GM18498 (cell line): Measurements from ENCODE around the gene MED31.
"Not testable (repeated sequence)": the region's sequence is repeated elsewhere in the genome, so short reads cannot be mapped to it uniquely, and the experiment has no call there.

ENCODE experiments used
- ATAC-seq: cut with Tn5 transposase; IDR thresholded peaks from one replicate; pipeline ENCODE4 v1.9.1; 2021; ENCODE audit warnings: mild to moderate bottlenecking, moderate library complexity; ENCODE audit not compliant: unreplicated experiment

MED31 gene

DNA sequence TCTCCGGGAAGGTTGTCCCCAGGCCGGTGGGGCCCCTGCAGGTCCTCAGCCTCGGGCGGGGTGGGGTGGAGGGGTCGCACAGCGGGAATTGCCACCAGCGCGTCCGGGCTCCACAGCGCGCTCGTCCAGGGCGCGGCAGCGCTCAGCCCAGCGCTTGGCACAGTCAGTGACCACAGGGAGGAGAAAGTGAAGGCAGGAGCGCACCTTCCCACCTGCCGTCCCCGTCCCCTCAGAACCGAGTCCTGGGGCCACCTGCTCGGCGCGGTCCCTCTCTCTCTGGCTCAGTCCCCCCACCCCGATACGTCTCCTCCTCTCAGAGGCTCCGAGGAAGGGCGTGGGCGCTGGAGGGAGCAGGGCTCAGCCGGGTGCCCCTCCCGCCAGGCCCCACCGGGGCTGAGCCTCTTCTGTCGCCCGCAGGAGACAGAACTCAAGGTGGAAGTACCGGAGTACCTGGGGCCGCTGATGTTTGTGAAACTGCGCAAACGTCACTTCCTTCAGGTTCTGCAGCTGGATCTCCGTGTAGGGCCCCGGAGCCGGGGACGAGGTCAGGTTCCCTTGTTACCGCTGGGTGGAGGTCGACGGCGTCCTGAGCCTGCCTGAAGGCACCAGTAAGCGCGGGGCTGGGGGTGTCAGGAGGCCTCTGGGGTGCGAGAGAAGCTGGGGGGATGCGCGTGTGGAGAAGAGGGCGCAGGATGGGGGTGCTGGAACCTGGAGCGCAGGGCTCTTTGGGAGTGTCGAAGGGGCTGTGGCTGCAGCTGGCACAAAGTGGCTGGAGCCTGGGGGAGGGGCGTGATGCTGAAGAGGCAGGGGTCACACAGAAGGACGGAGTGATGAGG lies 5.6 kb upstream of the MED31 start:
- not testable (repeated sequence) for ATAC-seq

GRCh38 chr17:6655732-6656361 lies 4.4 kb upstream of the MED31 start:
- not testable (repeated sequence) for ATAC-seq

- no peak for ATAC-seq
Measured at GRCh38 chr17:6654841-6655731, 3.7 kb upstream of the MED31 start.

GRCh38 chr17:6651919-6652452 lies 581 bp upstream of the MED31 start:
- peak; percentile 12 for ATAC-seq

- ATAC-seq: no peak
Measured at GRCh38 chr17:6648181-6648580, 3.2 kb downstream of the MED31 start.

DNA sequence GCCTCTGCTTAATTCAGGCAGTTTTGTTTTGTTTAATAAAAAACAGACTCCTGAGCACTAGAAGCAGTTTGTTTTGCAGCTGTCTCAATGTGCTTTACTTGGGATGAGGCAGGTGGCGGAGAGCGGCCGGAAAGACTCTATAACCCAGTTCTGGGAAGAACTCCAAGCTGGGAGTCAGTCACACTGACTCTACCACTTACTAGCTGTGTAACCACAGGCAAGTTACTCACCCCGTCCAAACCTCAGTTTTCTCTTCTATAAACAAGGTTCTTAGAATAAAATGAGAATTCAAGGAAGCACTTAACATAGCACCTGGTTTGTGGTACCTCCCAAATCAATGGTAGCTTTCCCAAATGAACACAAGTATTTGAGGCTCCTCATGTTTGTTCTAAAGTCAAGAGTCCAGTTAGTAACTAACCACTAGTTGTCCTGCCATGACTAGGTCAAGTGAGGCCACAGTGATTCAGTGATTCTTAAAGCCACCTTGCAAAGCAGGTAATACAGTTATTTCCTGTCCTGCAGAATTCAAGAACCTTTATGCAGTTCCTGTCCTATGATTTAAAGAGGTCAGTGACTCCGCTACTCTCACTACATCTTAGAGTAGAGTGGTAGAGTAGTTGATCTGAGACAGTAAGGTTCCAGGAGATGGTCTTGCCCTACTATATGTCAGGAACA lies 7.8 kb downstream of the MED31 start:
- no peak for ATAC-seq

DNA sequence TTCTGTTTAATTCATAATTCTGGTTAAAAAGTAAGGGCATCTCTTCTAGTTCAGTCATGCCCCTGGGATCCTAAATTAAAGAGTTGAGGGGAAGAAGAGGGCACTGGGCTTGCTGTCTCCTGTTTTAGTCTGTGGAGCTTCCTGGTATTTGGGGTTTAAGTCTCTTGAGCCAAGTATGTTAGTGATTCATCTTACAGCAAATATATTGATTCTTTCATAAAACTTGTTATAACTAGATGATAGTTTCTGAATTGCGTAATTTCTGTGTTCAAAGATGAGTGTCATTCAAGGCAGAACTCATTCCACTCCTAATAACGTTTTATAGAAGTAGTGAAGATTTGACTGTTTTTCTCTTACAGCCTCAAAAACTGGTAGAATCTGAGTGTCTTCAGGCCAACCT lies 8.8 kb downstream of the MED31 start:
- no peak for ATAC-seq

DNA sequence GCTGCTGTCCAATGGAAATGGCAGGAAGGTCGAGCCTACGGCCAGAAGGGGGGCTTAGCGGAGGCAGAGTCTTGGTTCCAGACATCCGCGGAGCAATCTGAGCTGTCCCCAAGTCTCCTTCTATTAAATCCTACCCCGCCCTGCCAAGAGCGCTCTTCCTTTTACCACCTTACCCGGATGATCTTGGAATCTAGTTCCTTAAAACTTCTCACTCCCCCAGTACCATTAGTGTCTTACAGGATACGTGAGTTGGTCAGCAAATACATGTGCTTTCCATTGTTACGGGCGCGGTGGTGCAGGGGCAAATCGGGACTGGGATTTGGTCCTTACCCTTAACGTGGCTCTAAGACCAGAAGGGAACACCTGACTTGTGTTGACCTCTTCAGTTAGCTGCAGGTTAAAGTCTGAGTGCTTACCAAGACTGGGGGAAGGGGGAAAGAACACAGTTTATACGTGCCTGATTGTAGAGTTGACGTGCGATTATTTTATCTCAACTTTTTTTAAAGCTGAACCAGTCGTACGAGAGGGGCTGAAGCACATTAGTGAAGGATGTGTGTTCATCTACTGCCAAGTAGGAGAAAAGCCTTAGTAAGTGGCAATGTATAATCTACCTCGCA lies 10.1 kb downstream of the MED31 start:
- no peak for ATAC-seq

GRCh38 chr17:6640536-6641246 lies 10.7 kb downstream of the MED31 start, which contains the start of the genes KIAA0753 and TXNDC17:
Gene KIAA0753 (minus strand): TSS chr17:6640711. CDS start chr17:6635103, 5,608 bp downstream.
Gene TXNDC17 (plus strand): TSS chr17:6641060. CDS start chr17:6641083, 23 bp downstream.
- ATAC-seq: peak; percentile 93

DNA sequence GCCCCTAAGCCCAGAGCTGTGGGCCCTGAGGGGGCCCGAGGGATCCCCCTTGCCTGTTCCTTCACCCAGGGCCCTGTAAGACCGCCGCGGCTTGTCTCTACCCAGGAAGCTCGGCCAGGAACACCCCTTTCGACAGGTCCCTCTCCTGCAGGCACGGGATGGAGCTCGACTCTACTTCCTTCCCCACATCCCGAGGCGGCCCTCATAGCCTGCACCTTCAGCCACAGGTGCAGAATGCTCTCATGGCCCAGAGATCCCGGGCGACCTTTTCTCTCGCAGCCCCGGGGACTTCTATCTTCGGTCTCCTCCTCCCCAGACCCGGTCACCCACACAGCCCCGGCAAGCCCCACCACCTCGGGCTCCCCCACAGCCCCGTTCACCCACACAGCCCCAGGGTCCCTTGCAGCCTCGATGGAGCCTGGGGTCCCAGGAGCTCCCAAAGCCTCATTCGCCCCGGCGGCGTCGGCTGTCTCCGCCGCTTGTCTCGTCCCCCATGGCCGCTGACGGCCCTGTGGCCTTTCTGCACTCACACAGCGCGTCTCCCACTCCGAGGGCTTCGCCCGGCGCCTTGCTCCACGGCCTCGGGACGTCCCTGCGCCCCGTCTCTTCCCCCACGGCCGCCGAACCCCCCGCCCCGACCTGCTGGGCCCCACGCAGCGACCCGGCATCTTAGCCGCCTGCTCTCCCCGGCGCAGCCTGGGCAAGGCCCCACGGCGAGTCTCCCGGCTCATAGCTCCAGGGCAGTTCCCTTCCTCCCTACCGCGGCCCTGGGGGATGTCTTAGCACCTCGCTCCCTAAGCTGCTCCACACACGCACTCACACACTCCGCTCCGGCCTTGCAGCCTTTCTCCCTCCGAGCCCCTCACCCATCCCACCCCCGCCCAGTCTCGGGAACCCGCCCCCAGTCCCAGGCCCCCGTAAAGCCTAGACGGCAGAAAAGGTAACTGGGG lies 11.5 kb downstream of the MED31 start:
- peak; percentile 16 for ATAC-seq

- ATAC-seq: no peak
Measured at GRCh38 chr17:6639014-6639585, 12.3 kb downstream of the MED31 start.

GRCh38 chr17:6638046-6638908 lies 13.1 kb downstream of the MED31 start:
- ATAC-seq: no peak

GRCh38 chr17:6637458-6637840 lies 14.0 kb downstream of the MED31 start:
- ATAC-seq: no peak

GRCh38 chr17:6636616-6637457 lies 14.6 kb downstream of the MED31 start:
- no peak for ATAC-seq

DNA sequence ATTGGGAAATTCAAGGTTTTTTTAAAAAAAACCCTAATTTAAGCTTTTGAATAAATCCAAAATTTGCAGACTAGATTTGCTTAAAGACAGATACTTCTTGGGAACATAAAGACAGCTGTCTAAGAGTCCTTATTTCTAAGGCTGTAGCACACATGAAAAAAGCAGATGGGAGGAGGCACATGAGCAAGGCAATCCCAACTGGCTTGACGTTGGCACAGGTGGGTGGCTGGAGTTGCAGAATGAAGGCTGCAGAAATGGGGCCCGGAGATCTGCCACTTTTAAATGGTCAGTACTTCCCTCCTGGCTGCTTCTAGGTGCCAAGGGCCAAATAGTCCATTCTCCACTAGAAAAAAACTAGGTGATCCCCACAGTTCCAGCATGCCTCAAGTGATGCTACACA lies 15.3 kb downstream of the MED31 start:
- no peak for ATAC-seq

DNA sequence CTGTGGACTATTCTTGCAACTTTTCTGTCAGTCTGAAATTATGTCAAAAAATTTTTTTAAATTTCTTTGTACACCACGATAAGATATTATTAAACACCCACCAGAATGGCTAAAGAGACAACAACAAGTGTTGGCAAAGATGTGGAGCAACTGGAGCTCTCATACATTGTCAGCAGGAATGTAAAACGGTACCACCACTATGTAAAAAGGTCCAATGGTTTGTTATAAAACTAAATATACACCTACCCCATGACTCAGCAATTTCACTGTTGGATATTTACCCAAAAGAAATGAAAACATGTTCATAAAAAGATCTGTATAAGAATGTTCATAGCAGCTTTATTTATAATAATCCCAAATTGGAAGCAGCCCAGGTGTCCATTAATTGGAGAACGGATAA lies 18.1 kb downstream of the MED31 start:
- ATAC-seq: no peak
